ENCODE measurements around the gene ASB18.

Gene ASB18

GRCh38 chr2:236162882-236163470 lies 101.2 kb downstream of the ASB18 start:
- DNase-seq, result no peak

GRCh38 chr2:236162031-236162845 lies 102.0 kb downstream of the ASB18 start:
- no peak for DNase-seq

- DNase-seq, result no peak
These were observed 102.7 kb downstream of the ASB18 start for GRCh38 chr2:236161531-236161930.

- DNase-seq, result no peak
These were observed 103.1 kb downstream of the ASB18 start for GRCh38 chr2:236161082-236161462.

- DNase-seq, result no peak
These were observed 103.7 kb downstream of the ASB18 start for GRCh38 chr2:236160366-236161081.

DNA sequence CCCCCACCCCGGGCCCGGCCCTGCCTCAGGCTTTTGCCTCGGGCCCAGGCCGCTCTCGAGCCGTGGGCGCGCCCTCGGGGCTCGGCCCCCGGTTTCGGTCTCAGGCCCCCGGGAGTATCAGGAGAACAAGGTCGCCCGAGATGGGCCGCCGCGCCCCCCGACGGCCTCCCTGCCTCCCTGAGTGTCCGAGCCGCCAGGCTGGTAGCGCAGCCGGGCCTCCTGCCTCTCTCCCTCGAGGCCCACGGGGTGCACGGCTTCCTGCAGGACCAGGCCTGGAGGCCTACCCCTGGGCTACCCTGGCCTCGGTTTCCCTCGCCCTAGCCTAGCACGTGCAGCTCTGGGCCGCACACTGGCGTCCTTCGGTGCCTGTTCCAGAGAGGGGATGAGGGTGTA lies 104.4 kb downstream of the ASB18 start:
- DNase-seq, result no peak

DNA sequence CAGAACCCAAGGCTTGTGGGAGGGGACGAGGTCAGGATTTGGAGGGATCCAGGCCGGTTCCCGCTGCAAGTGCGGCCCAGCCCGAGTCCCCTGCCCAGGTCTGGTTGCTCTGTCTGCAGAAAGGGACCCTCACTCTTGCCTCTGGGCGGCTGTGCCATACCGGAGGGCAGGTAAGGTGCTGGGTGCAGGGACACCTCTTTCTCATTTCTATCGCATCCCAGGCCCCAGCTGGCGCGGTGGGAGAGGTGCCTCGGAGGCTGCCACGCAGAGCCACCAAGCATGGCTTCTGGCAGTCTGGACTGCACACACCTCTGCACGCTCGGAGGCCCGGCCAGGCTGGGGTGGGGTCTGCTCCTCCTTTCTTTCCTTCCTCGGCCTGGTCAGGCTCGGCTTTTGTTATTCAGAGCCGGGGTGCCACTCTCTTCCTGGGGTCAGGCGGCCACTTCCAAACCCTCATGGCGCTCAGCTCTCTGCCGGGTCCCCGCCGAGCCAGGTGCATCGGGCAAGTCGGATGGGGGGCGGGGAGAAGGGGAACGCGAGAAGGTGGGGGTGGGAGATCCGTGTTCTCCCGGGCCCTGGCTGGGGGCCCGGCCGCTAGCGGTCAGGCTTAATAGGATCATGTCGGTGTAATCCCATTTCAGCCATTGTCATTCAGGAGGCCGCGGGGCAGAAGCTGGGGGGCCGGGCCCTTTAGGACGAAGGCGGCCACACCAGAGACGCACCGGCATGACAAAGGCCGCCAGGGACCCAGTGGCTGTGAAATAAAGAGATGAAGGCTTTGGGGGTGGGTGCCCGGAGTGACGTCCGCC lies 105.0 kb downstream of the ASB18 start:
- no peak for DNase-seq

DNA sequence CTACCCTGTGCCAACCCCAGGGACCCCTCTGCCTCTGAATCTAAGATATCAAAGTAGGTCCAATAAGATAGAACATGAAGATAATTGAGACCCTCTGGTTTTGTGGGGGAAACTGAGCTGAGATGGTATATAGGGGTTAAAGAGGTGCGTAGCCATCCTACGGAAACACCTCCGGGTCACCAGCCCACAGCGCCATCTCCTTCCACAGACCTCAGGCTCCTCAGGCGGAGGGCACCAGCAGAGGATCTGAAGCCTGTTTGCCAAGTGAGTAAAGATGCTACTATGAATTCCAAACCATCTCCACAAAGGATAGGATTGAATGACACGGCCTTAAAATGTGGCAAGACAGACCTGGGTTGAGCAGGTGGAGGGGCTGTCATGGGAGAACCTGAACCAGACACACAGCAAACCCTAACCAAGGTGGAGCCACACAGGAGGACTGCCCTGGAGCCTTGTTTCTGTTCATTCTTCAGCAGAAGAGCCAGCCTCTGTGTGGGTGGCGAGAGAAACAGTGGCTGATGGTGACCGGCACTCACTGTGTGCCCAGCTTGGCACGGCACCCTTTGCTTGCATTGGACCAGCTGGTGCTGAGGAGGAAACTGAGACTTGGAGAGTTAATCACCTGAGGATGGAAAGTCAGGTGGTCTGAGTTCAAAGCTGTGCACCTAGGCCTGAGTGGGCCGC lies 106.2 kb downstream of the ASB18 start:
- no peak for DNase-seq

GRCh38 chr2:236157366-236157765 lies 106.8 kb downstream of the ASB18 start:
- DNase-seq, result no peak

GRCh38 chr2:236156860-236157194 lies 107.4 kb downstream of the ASB18 start:
- no peak for DNase-seq

- no peak for DNase-seq
These were observed 107.9 kb downstream of the ASB18 start for GRCh38 chr2:236156095-236156859.

- no peak for DNase-seq
These were observed 108.8 kb downstream of the ASB18 start for GRCh38 chr2:236155406-236155805.

GRCh38 chr2:236146436-236146835 lies 117.8 kb downstream of the ASB18 start:
- DNase-seq, result no peak

DNA sequence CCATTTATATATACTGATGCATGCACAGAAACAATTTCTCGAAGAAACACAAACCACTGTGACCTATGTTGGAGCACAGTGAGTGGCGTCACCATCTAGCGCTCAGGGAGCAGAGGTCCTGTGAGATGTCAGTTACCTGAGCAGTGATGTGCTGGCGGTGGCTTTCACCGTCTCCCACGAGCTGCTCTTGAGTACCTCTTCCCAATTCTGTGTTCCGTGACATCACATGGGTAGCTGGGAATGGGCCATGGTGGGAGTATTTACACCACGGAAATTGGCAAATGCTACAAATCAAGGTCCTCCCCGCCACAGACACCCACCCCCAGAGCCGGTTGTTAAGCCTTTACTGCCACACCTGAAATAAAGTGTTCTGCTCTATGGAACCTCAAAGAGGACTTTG lies 120.4 kb downstream of the ASB18 start:
- DNase-seq, result no peak

Data from OCI-M1 (cell line).